IMR-90 (cell line): ENCODE results near the gene MCF2L2. TPM values are rescaled to one million over a fixed set of nuclear protein-coding genes. Genes with fewer than 3 reads are reported as not detected.

ENCODE experiments used
- ATAC-seq: fragments of 200-7000 bp; cut with Tn5 transposase; 2 replicates; pipeline ENCODE4 v1.9.1; 2020; ENCODE audit warnings: low read depth, mild to moderate bottlenecking, moderate library complexity
- BruUV-seq: library from RNA; stranded (reverse); fragments of 400-500 nt; replicated peaks from 2 replicates; lab custom pipeline; 2021; lab: Mats Ljungman, UMichigan
- CTCF ChIA-PET: fragments of 300-600 bp; formaldehyde crosslinking; extraction: SDS; loops from one replicate; lab custom pipeline; 2021; ENCODE audit warnings: antibody characterized with exemption; lab: Yijun Ruan, JAX
- POLR2A ChIA-PET: fragments of 300-600 bp; sonication (Branson Sonifier 250); formaldehyde crosslinking; loops from one replicate; lab custom pipeline; 2022; ENCODE audit warnings: antibody characterized with exemption; ENCODE audit not compliant: unreplicated experiment; lab: Charles Lee
- DNase-seq: peaks from one replicate; pipeline ENCODE4 v3.0.0; 2013
- H2AFZ ChIP-seq: replicated peaks from 2 replicates; pipeline ENCODE3; 2013; ENCODE audit warnings: low read length, mild to moderate bottlenecking; ENCODE audit not compliant: poor library complexity
- H2AK5ac ChIP-seq: 2 replicates; pipeline ENCODE4 v1.6.1; 2013; ENCODE audit warnings: low read depth, low read length, inconsistent platforms
- H2AK9ac ChIP-seq: replicated peaks from 2 replicates; pipeline ENCODE3; 2013; ENCODE audit warnings: mild to moderate bottlenecking, low read depth, low read length, moderate library complexity; ENCODE audit not compliant: poor library complexity
- H2BK120ac ChIP-seq: 2 replicates; pipeline ENCODE4 v1.6.1; 2013; ENCODE audit warnings: low read depth, low read length, inconsistent platforms
- H2BK15ac ChIP-seq: 3 replicates; pipeline ENCODE4 v1.6.1; 2013; ENCODE audit warnings: low read depth, low read length, inconsistent platforms
- H2BK20ac ChIP-seq: 2 replicates; pipeline ENCODE4 v1.6.1; 2013; ENCODE audit warnings: low read depth, mild to moderate bottlenecking, inconsistent platforms, low read length, moderate library complexity
- H2BK5ac ChIP-seq: 2 replicates; pipeline ENCODE4 v1.6.1; 2013; ENCODE audit warnings: mild to moderate bottlenecking, low read depth, low read length, inconsistent platforms; ENCODE audit not compliant: poor library complexity, severe bottlenecking
- H3K14ac ChIP-seq: replicated peaks from 2 replicates; pipeline ENCODE4 v1.6.1; 2013; ENCODE audit warnings: low read depth, low read length, inconsistent platforms
- H3K18ac ChIP-seq: 2 replicates; pipeline ENCODE4 v1.6.1; 2013; ENCODE audit warnings: low read depth, low read length, control low read depth
- H3K23ac ChIP-seq: 2 replicates; pipeline ENCODE4 v1.6.1; 2013; ENCODE audit warnings: low read depth, low read length, inconsistent platforms
- H3K27ac ChIP-seq: 2 replicates; pipeline ENCODE4 v1.5.1; 2013; ENCODE audit warnings: mild to moderate bottlenecking, control low read depth, low read length; ENCODE audit not compliant: insufficient read depth
- H3K27me3 ChIP-seq: 2 replicates; pipeline ENCODE4 v1.6.1; 2013; ENCODE audit warnings: low read length; ENCODE audit not compliant: control insufficient read depth, insufficient read depth
- H3K36me3 ChIP-seq: 2 replicates; pipeline ENCODE4 v1.6.1; 2013; ENCODE audit warnings: low read length, mixed read lengths; ENCODE audit not compliant: control insufficient read depth, insufficient read depth
- H3K4ac ChIP-seq: 2 replicates; pipeline ENCODE4 v1.6.1; 2013; ENCODE audit warnings: low read depth, low read length, inconsistent platforms
- H3K4me1 ChIP-seq: 2 replicates; pipeline ENCODE4 v1.6.1; 2013; ENCODE audit warnings: low read length, mixed read lengths; ENCODE audit not compliant: control insufficient read depth, insufficient read depth
- H3K4me2 ChIP-seq: 2 replicates; pipeline ENCODE4 v1.6.1; 2013; ENCODE audit warnings: low read depth, mild to moderate bottlenecking, control low read depth, low read length, moderate library complexity
- H3K4me3 ChIP-seq: 2 replicates; pipeline ENCODE4 v1.5.1; 2013; ENCODE audit warnings: low read depth, mild to moderate bottlenecking, control low read depth, low read length, moderate library complexity; ENCODE audit not compliant: insufficient read depth
- H3K56ac ChIP-seq: 2 replicates; pipeline ENCODE4 v1.6.1; 2013; ENCODE audit warnings: low read length, inconsistent platforms; ENCODE audit not compliant: insufficient read depth; ENCODE audit errors: extremely low read depth
- H3K79me1 ChIP-seq, 2 experiments: 2 replicates each; pipeline ENCODE4 v1.6.1; 2013; ENCODE audit warnings: low read length in 2 of 2, inconsistent platforms in 1 of 2, low read depth in 1 of 2
- H3K9ac ChIP-seq: 2 replicates; pipeline ENCODE4 v1.6.1; 2013; ENCODE audit warnings: low read depth, low read length, control low read depth
- H3K9me1 ChIP-seq: 2 replicates; pipeline ENCODE4 v1.6.1; 2013; ENCODE audit warnings: low read length, inconsistent platforms; ENCODE audit not compliant: insufficient read depth
- H3K9me3 ChIP-seq: 2 replicates; pipeline ENCODE4 v1.6.1; 2013; ENCODE audit warnings: low read length; ENCODE audit not compliant: control insufficient read depth, insufficient read depth
- H4K20me1 ChIP-seq: 2 replicates; pipeline ENCODE4 v1.6.1; 2013; ENCODE audit warnings: low read length, inconsistent platforms; ENCODE audit not compliant: insufficient read depth
- H4K5ac ChIP-seq: 2 replicates; pipeline ENCODE4 v1.6.1; 2013; ENCODE audit warnings: mild to moderate bottlenecking, low read depth, low read length, control low read depth
- H4K8ac ChIP-seq, 2 experiments: 2 replicates each; pipeline ENCODE4 v1.6.1; 2013; ENCODE audit warnings: low read depth in 2 of 2, low read length in 2 of 2, control low read depth in 1 of 2, inconsistent platforms in 1 of 2
- H4K91ac ChIP-seq: 2 replicates; pipeline ENCODE4 v1.6.1; 2013; ENCODE audit warnings: low read depth, low read length, inconsistent platforms; ENCODE audit not compliant: insufficient read depth
- CEBPB ChIP-seq: IDR thresholded peaks from 2 replicates; pipeline ENCODE4 v1.6.1; 2012; ENCODE audit warnings: low read depth, low read length, improper control_type of control experiment
- FOS ChIP-seq: fragments of 150-350 bp; IDR thresholded peaks from 2 replicates; pipeline ENCODE4 v1.6.1; 2016; ENCODE audit warnings: low read depth, low read length
- MAFK ChIP-seq: IDR thresholded peaks from 2 replicates; pipeline ENCODE4 v1.6.1; 2012; ENCODE audit warnings: low read depth, low read length, improper control_type of control experiment
- NFE2L2 ChIP-seq: fragments of 150-350 bp; IDR thresholded peaks from 2 replicates; pipeline ENCODE4 v1.6.1; 2016; ENCODE audit warnings: low read depth, mild to moderate bottlenecking, low read length
- RAD21 ChIP-seq: IDR thresholded peaks from 2 replicates; pipeline ENCODE4 v1.6.1; 2012; ENCODE audit warnings: low read length, improper control_type of control experiment
- RCOR1 ChIP-seq: IDR thresholded peaks from 2 replicates; pipeline ENCODE4 v1.6.1; 2012; ENCODE audit warnings: mild to moderate bottlenecking, low read length, improper control_type of control experiment; ENCODE audit not compliant: insufficient replicate concordance
- WGBS, 2 experiments: methylation state at CpG; one replicate each; pipeline versions ENCODE4 v1.1.5 to v1.1.7; 2013; ENCODE audit warnings: missing lambda C conversion rate in 2 of 2; ENCODE audit not compliant: insufficient read length in 1 of 2; ENCODE audit errors: extremely low coverage in 2 of 2; 5-methylcytosine and 5-hydroxymethylcytosine counted together
- dilution Hi-C: fragments of 300-500 bp; cut with HindIII; formaldehyde crosslinking; loops from one replicate; pipeline ENCODE4 v1.14.3; 2018; ENCODE audit warnings: low sequenced_read_pairs; ENCODE audit not compliant: unreplicated experiment
- in situ Hi-C: fragments of 300-500 bp; cut with MboI; formaldehyde crosslinking; loops from 3 replicates; pipeline ENCODE4 v1.14.3; 2019; ENCODE audit warnings: low sequenced_read_pairs, inconsistent platforms, mixed read lengths
- intact Hi-C: fragments of 100-400 bp; cut with micrococcal nuclease; formaldehyde crosslinking; loops from 2 replicates; pipeline ENCODE4 v1.10.0; 2022
- polyA plus RNA-seq, 3 experiments: library from polyadenylated mRNA; depleted of rRNA; stranded (reverse); fragments of >200 nt; gene quantifications; 2 replicates each; pipeline ENCODE4 v1.2.3, GENCODE V29; 2012; ENCODE audit warnings: low replicate concordance in 1 of 3
- total RNA-seq: library from RNA; depleted of rRNA; stranded (reverse); fragments of >200 nt; gene quantifications from 2 replicates; pipeline ENCODE4 v1.2.3, GENCODE V29; 2012
- TF ChIP-seq, protein P1 (sequence below): conservative IDR thresholded peaks from 2 replicates; pipeline ENCODE4 v1.5.1; 2012; ENCODE audit warnings: mild to moderate bottlenecking, low read depth, low read length, improper control_type of control experiment

MCF2L2 gene
- total and polyA plus RNA-seq, 2 of the 4 experiments (the other 2 are of a cell fraction) = under 0.01 TPM; not detected in 1

DNA sequence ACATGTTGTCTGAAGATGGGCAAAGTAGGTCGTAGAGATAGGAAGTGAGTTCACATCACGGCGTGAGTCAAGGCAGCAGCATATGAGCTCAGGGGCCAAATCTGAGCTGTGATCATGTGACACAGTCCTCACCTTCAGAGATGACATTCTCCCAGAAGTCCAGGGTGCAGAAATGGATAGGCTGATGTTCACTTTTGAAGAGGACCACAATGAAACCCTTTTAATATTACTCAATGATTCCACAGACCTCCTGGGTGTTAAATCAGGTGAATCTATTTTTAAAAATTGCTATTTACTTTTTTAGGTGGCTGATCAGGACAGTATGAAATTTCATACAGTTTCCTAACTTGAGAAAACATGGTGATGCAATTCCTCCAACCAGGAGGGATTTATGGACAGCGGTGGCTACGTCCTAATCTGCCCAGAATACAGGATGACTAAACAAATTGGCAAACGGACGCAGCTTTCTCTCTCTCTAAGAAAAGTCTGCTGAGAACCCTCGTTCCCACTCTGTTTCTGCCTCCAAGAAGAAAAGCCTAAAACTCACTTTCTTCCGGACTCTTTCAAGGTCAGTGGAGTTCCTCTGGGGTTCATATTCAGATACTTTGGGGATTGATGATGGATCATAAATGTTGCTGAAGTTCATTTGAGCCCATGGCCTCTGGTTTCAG lies 141.0 kb downstream of the MCF2L2 start:
- no peak overlapping the region for H2AFZ ChIP-seq
- no peak overlapping the region for H2BK15ac ChIP-seq
- no peak overlapping the region for H2AK9ac ChIP-seq
- H3K4me2 ChIP-seq = peak overlapping the region; percentile 56; the same call in 1 of the 2 replicates
- no TSS peak for BruUV-seq
- H3K56ac ChIP-seq = no peak overlapping the region
- WGBS, 2 experiments = 28% methylated on average over 4 of the region's 9 CpGs; no CpG with 5 or more reads in 1 of the 2 experiments
- no peak overlapping the region; the same call in 1 of the 2 replicates for H3K4ac ChIP-seq
- 0 out of 4 replicates have a peak overlapping the region, but pooled peaks of 1 of the 2 experiments have one; percentile 21 for H4K8ac ChIP-seq
- H3K9ac ChIP-seq = no peak overlapping the region
- H3K27ac ChIP-seq = peak overlapping the region; percentile 40; the same call in 1 of the 2 replicates
- in situ Hi-C loops (no loop called here), dilution Hi-C loops (no loop called here), intact Hi-C loops (no loop called here)
- H3K27me3 ChIP-seq = no peaks in the 10 kb centered on the region
- H3K14ac ChIP-seq = no peak overlapping the region
- H3K9me1 ChIP-seq = peaks cover 3% of the 10 kb centered on the region; the same call in 1 of the 2 replicates
- TF ChIP-seq MAFK (no peak), CEBPB (peak; percentile 95), FOS (peak; percentile 51; the same call in 1 of the 2 replicates), RCOR1 (no peak), RAD21 (no peak), NFE2L2 (peak; percentile 46)
- TF ChIP-seq, protein P1, sequence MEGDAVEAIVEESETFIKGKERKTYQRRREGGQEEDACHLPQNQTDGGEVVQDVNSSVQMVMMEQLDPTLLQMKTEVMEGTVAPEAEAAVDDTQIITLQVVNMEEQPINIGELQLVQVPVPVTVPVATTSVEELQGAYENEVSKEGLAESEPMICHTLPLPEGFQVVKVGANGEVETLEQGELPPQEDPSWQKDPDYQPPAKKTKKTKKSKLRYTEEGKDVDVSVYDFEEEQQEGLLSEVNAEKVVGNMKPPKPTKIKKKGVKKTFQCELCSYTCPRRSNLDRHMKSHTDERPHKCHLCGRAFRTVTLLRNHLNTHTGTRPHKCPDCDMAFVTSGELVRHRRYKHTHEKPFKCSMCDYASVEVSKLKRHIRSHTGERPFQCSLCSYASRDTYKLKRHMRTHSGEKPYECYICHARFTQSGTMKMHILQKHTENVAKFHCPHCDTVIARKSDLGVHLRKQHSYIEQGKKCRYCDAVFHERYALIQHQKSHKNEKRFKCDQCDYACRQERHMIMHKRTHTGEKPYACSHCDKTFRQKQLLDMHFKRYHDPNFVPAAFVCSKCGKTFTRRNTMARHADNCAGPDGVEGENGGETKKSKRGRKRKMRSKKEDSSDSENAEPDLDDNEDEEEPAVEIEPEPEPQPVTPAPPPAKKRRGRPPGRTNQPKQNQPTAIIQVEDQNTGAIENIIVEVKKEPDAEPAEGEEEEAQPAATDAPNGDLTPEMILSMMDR = no peak
- no peaks in the 10 kb centered on the region for H3K36me3 ChIP-seq
- ChIA-PET CTCF (no interaction called here), POLR2A (no interaction called here)
- H2AK5ac ChIP-seq = no peak overlapping the region; the same call in 1 of the 2 replicates
- no peak overlapping the region for H3K23ac ChIP-seq
- no peak overlapping the region for H4K91ac ChIP-seq
- no peaks in the 10 kb centered on the region for H4K20me1 ChIP-seq
- peak overlapping the region; percentile 9; the same call in 1 of the 2 replicates for H3K18ac ChIP-seq
- peak overlapping the region; percentile 16 for H4K5ac ChIP-seq
- H3K9me3 ChIP-seq = no peaks in the 10 kb centered on the region
- no peak overlapping the region for H2BK20ac ChIP-seq
- peaks cover 7% of the 10 kb centered on the region for H3K4me1 ChIP-seq
- ATAC-seq (0 out of 2 replicates have a peak, but pooled peaks have one; percentile 15), DNase-seq (peak; percentile 93)
- H2BK5ac ChIP-seq = no peak overlapping the region
- H3K4me3 ChIP-seq = no peak overlapping the region
- H3K79me1 ChIP-seq = no peaks in the 10 kb centered on the region
- H2BK120ac ChIP-seq = 0 out of 2 replicates have a peak overlapping the region, but pooled peaks have one; percentile 30
